GM06990 (cell line): Measurements from ENCODE around the gene FHOD3.

Experiments used
- DNase-seq: peaks from one replicate; pipeline ENCODE4 v3.0.0-alpha.2; 2011; ENCODE audit not compliant: insufficient read length; ENCODE audit errors: extremely low read depth
- H3K27me3 ChIP-seq: replicated peaks from 2 replicates; pipeline ENCODE4 v1.6.0; 2011; ENCODE audit warnings: low read length; ENCODE audit not compliant: control insufficient read depth, insufficient read depth
- H3K36me3 ChIP-seq: 2 replicates; pipeline ENCODE4 v1.5.1; 2011; ENCODE audit warnings: low read length; ENCODE audit not compliant: control insufficient read depth, insufficient read depth
- H3K4me3 ChIP-seq: replicated peaks from 2 replicates; pipeline ENCODE4 v1.5.1; 2011; ENCODE audit warnings: low read depth, mild to moderate bottlenecking, control low read depth, low read length
- TF ChIP-seq, protein P1 (sequence below): IDR thresholded peaks from 2 replicates; pipeline ENCODE4 v1.5.1; 2011; ENCODE audit warnings: low read length, control low read depth, mild to moderate bottlenecking, inconsistent platforms; ENCODE audit not compliant: insufficient read depth, poor library complexity, severe bottlenecking

The FHOD3 gene

DNA sequence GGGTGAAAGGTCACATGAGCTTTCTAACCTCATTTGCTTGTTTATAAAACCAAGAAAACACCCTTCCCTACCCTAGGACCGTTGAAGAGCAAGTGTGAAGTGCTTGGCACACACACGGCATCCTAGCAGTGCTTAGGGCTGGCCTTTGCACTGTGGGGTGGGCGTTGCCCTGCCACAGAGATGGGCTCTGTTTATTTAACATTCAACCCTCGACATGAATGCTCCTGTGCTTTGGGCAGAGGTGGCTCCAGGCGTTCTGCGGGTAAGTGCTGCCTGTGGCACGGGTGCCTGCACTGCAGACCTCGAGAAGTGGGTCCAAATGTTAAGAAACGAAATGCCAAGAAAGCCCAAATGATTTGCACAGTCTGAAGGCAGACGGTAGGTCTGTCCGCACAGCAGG is 170.1 kb downstream of the FHOD3 start:
- Histone ChIP-seq H3K27me3 (no peaks in the 10 kb centered on the region), H3K4me3 (no peak overlapping the region), H3K36me3 (no peaks in the 10 kb centered on the region)
- TF ChIP-seq, protein P1, sequence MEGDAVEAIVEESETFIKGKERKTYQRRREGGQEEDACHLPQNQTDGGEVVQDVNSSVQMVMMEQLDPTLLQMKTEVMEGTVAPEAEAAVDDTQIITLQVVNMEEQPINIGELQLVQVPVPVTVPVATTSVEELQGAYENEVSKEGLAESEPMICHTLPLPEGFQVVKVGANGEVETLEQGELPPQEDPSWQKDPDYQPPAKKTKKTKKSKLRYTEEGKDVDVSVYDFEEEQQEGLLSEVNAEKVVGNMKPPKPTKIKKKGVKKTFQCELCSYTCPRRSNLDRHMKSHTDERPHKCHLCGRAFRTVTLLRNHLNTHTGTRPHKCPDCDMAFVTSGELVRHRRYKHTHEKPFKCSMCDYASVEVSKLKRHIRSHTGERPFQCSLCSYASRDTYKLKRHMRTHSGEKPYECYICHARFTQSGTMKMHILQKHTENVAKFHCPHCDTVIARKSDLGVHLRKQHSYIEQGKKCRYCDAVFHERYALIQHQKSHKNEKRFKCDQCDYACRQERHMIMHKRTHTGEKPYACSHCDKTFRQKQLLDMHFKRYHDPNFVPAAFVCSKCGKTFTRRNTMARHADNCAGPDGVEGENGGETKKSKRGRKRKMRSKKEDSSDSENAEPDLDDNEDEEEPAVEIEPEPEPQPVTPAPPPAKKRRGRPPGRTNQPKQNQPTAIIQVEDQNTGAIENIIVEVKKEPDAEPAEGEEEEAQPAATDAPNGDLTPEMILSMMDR, result no peak
- DNase-seq, result no peak

DNA sequence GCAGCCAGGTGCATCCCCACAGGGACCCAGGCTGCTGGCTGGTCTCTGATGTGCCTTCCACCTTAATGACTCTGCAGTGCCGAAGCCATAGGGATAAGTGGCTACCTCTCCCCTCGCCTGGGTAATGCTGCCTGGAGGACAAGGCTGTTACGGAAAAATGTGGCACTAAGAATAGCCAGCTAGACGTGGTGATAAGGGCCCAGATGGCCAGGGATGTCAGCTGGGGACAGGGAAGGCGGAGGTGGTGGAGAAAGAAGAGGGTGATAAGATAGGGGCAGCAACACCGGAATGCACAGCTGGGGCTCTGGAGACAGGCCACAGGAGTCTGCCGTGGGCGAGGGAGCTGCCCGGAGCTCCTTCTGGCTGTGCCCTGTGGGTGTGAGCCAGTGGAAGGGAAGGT is 170.6 kb downstream of the FHOD3 start:
- Histone ChIP-seq H3K4me3 (no peak overlapping the region), H3K27me3 (no peaks in the 10 kb centered on the region), H3K36me3 (no peaks in the 10 kb centered on the region)
- TF ChIP-seq, protein P1, result no peak
- no peak for DNase-seq

DNA sequence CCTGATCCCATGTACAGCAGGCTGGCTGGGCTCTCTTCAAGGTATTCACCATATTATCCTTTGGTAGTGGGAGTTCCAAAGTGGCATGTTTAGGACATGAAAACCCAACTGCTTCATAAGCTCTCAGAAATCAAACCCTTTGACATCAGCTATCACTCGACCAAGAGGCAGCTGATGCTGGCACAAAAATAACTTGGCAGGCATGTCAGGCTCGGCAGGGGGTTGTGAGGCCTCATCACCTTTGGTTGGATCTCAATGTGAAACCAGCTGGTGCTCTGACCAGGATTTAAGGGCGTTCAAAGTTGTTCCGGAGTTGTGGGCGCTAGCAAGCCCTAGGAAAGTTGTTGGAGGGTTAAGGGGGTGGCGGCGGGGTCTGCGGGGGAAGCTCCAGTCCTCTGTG is 171.9 kb downstream of the FHOD3 start:
- DNase-seq, result no peak
- Histone ChIP-seq H3K4me3 (no peak overlapping the region), H3K36me3 (no peaks in the 10 kb centered on the region), H3K27me3 (no peaks in the 10 kb centered on the region)
- TF ChIP-seq, protein P1, result no peak

DNA sequence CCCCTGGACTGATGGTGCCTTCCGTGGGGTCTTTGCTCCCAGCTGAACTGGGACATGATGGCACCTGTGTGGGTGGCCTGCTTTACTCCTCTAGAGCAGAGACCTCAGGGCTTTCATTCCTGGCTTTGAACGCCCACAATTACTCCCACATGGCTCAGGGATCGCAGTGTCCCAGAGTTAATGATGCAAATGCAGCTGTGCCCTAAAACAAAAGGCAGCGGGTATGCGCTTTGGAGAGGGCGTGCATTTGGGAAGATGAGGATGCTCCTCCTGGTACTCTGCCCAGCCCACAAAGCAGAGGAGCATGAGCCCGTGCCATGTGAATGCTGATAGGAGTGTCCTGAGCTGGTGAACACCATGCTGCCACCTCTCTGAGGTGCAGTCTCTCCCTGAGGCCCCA is 173.4 kb downstream of the FHOD3 start:
- no peak for DNase-seq
- Histone ChIP-seq H3K36me3 (no peaks in the 10 kb centered on the region), H3K4me3 (no peak overlapping the region), H3K27me3 (no peaks in the 10 kb centered on the region)
- TF ChIP-seq, protein P1, result no peak

DNA sequence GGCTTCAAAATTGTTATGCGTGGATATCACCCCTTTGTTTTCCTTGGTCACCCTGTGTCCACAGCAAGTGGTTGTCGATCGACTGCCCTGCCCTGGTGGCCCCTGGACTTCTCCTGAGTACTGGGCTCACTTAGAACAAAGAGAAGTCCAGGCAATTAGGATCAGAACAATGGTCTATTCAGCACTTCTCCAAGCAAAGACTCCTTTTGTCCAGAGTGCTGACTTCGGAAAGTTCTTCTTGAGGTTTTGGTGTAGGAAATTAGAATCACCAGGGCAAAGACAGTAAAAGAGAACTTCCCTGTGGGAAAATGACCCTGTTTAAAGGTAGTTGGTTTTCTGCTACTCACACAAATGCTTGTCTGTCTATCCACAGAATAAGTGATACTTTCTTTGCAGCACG is 173.9 kb downstream of the FHOD3 start:
- no peak overlapping the region for H3K4me3 ChIP-seq
- no peaks in the 10 kb centered on the region for H3K36me3 ChIP-seq
- H3K27me3 ChIP-seq, result no peaks in the 10 kb centered on the region
- no peak for DNase-seq
- TF ChIP-seq, protein P1, result no peak

DNA sequence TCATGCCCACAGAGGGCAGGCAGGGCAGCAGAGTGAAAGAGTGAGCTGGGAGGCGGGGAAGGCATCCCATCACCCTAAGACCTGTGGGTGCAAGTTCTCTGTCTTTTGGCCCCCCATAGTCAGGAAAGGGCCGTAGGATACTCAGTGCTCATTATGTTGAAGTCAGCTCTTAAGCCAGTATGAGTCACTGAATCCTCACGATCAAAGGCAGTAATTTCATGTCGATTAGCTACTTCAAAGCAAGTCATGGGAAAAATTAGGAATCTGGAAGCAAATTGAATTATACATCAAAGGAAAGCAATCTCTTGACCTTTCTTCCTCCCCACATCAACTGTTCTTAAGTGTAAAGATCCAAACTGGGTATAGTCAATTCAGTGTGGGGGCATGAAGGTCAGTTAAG is 178.9 kb downstream of the FHOD3 start:
- no peaks in the 10 kb centered on the region; the same call in 1 of the 2 replicates for H3K36me3 ChIP-seq
- DNase-seq, result no peak

More for the DNA sequence above, 178.9 kb downstream of the FHOD3 start:
- Histone ChIP-seq H3K4me3 (no peak overlapping the region), H3K27me3 (no peaks in the 10 kb centered on the region)
- TF ChIP-seq, protein P1, result no peak
